ENCODE measurements around the gene LANCL2.
A peak's percentile ranks its signal among the peaks of the same experiment; 100 is the strongest.

GRCh38 chr7:55415173-55415778, 50.1 kb downstream of the LANCL2 start:
- peak; percentile 85 for TF ChIP-seq CTCF (IDR thresholded peaks at IDR 0.05)
- no peak for TF ChIP-seq EZH2 (IDR thresholded peaks at IDR 0.05)

All from neural progenitor cell (in vitro differentiated cells).